ENCODE measurements around the gene TRABD2B. TPM values are rescaled to one million over a fixed set of nuclear protein-coding genes. Genes with fewer than 3 reads are reported as not detected.

Gene TRABD2B
- total and polyA plus RNA-seq, 2 donors (not counting 1 experiment from before 2014, with no cell fraction given), result under 0.01 TPM; not detected in 1

GRCh38 chr1:47759936-47760629 lies 237.1 kb downstream of the TRABD2B start:
- H3K4me3 ChIP-seq (replicated peaks in 1 of 4; ENCODE audit: control extremely low read depth in 1 of 4, insufficient read depth in 1 of 4, low read depth in 3 of 4, low read length in 4 of 4), result no peak overlapping the region
- no peaks in the 10 kb centered on the region for H3K27me3 ChIP-seq (ENCODE audit: control insufficient read depth, insufficient read depth, low read length)
- TF ChIP-seq EZH2 (IDR thresholded peaks at IDR 0.05; ENCODE audit: low read length, missing control alignments), result no peak
- TF ChIP-seq, protein P1, sequence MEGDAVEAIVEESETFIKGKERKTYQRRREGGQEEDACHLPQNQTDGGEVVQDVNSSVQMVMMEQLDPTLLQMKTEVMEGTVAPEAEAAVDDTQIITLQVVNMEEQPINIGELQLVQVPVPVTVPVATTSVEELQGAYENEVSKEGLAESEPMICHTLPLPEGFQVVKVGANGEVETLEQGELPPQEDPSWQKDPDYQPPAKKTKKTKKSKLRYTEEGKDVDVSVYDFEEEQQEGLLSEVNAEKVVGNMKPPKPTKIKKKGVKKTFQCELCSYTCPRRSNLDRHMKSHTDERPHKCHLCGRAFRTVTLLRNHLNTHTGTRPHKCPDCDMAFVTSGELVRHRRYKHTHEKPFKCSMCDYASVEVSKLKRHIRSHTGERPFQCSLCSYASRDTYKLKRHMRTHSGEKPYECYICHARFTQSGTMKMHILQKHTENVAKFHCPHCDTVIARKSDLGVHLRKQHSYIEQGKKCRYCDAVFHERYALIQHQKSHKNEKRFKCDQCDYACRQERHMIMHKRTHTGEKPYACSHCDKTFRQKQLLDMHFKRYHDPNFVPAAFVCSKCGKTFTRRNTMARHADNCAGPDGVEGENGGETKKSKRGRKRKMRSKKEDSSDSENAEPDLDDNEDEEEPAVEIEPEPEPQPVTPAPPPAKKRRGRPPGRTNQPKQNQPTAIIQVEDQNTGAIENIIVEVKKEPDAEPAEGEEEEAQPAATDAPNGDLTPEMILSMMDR (conservative IDR thresholded peaks at IDR 0.05 in 1 of 2, IDR thresholded peaks at IDR 0.05 in 1 of 2; ENCODE audit: low read depth in 1 of 2, low read length in 2 of 2), result no peak
- no peaks in the 10 kb centered on the region for H3K4me1 ChIP-seq (ENCODE audit: control insufficient read depth, extremely low read depth, insufficient read depth, low read length)
- no peak overlapping the region for H3K9ac ChIP-seq (ENCODE audit: insufficient read depth, low read length)
- no peak for DNase-seq (ENCODE audit: low read depth in 2 of 2)
- no peak overlapping the region for H3K4me2 ChIP-seq (ENCODE audit: extremely low read depth, insufficient read depth, low read length)
- no peak overlapping the region for H2AFZ ChIP-seq (ENCODE audit: low read length)
- H3K79me2 ChIP-seq (ENCODE audit: control insufficient read depth, insufficient read depth, low read length), result no peaks in the 10 kb centered on the region
- no peak overlapping the region for H3K27ac ChIP-seq (ENCODE audit: insufficient read depth, low read length)
- H4K20me1 ChIP-seq (ENCODE audit: control insufficient read depth, extremely low read depth, insufficient read depth, low read length), result no peaks in the 10 kb centered on the region
- H3K9me3 ChIP-seq (ENCODE audit: control insufficient read depth, insufficient read depth, low read depth, low read length), result no peaks in the 10 kb centered on the region
- H3K36me3 ChIP-seq (ENCODE audit: control insufficient read depth, insufficient read depth, low read length), result no peaks in the 10 kb centered on the region

DNA sequence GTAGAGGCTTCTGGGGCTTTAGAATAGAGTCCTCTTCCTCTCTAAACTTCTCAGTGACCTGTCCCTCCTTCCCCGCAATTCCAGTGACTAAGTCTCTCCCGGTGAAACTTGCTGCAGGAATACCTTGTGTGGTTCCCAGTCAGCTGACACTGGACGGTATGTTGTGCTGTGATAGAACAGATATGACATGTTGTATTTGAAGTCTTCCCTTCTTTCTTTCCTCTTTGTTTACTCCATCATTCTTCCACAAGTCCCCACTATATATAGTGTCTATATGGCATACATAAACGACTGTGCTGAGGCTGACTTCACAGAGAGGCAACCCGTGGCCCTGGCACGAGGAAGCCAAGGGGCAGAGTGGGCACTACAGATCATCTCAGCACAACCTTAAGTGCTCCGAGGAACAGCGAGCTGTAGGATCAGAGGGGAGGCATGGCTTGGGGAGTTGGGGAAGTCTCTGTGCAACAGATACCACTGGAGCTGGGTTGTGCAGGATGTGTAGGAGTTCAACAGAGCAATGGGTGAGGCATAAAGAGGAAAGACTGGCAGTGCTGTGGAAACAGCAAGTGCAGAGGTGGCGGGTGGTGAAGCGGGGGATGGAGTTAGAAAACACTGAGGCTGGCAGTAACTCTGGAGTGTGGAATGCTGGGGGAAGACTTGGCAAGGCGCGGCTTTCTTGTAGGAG lies 237.8 kb downstream of the TRABD2B start:
- DNase-seq (ENCODE audit: low read depth in 2 of 2), result no peak
- H3K36me3 ChIP-seq (ENCODE audit: control insufficient read depth, insufficient read depth, low read length), result no peaks in the 10 kb centered on the region
- no peaks in the 10 kb centered on the region for H3K27me3 ChIP-seq (ENCODE audit: control insufficient read depth, insufficient read depth, low read length)

More for the DNA sequence above, 237.8 kb downstream of the TRABD2B start:
- no peak overlapping the region for H3K27ac ChIP-seq (ENCODE audit: insufficient read depth, low read length)
- H3K4me1 ChIP-seq (ENCODE audit: control insufficient read depth, extremely low read depth, insufficient read depth, low read length), result no peaks in the 10 kb centered on the region
- H3K4me2 ChIP-seq (ENCODE audit: extremely low read depth, insufficient read depth, low read length), result no peak overlapping the region
- no peak overlapping the region for H3K9ac ChIP-seq (ENCODE audit: insufficient read depth, low read length)
- no peaks in the 10 kb centered on the region for H3K9me3 ChIP-seq (ENCODE audit: control insufficient read depth, insufficient read depth, low read depth, low read length)
- no peaks in the 10 kb centered on the region for H4K20me1 ChIP-seq (ENCODE audit: control insufficient read depth, extremely low read depth, insufficient read depth, low read length)
- no peak overlapping the region for H3K4me3 ChIP-seq (replicated peaks in 1 of 4; ENCODE audit: control extremely low read depth in 1 of 4, insufficient read depth in 1 of 4, low read depth in 3 of 4, low read length in 4 of 4)
- no peaks in the 10 kb centered on the region for H3K79me2 ChIP-seq (ENCODE audit: control insufficient read depth, insufficient read depth, low read length)
- TF ChIP-seq, protein P1 (conservative IDR thresholded peaks at IDR 0.05 in 1 of 2, IDR thresholded peaks at IDR 0.05 in 1 of 2; ENCODE audit: low read depth in 1 of 2, low read length in 2 of 2), result no peak
- TF ChIP-seq EZH2 (IDR thresholded peaks at IDR 0.05; ENCODE audit: low read length, missing control alignments), result no peak
- no peak overlapping the region for H2AFZ ChIP-seq (ENCODE audit: low read length)
